Lower leg skin (tissue), 3 donors: ENCODE measurements around the gene EYS.

ENCODE experiments used
- POLR2A ChIP-seq, 2 donors: fragments of 450-650 bp; IDR thresholded peaks; one replicate each; pipeline ENCODE4 v1.6.1; 2016 to 2017; ENCODE audit warnings: antibody characterized with exemption in 2 of 2, mild to moderate bottlenecking in 1 of 2, moderate library complexity in 1 of 2
- TF ChIP-seq, protein P1 (sequence below), 3 donors: fragments of 450-650 bp; IDR thresholded peaks; one replicate each; pipeline ENCODE4 v1.5.1; 2016; ENCODE audit warnings: antibody characterized with exemption in 3 of 3, mild to moderate bottlenecking in 3 of 3, moderate library complexity in 2 of 3

GRCh38 chr6:64290867-64291266 is 1416.2 kb downstream of the EYS start:
- TF ChIP-seq POLR2A (IDR thresholded peaks at IDR 0.05), result no peak
- TF ChIP-seq, protein P1, sequence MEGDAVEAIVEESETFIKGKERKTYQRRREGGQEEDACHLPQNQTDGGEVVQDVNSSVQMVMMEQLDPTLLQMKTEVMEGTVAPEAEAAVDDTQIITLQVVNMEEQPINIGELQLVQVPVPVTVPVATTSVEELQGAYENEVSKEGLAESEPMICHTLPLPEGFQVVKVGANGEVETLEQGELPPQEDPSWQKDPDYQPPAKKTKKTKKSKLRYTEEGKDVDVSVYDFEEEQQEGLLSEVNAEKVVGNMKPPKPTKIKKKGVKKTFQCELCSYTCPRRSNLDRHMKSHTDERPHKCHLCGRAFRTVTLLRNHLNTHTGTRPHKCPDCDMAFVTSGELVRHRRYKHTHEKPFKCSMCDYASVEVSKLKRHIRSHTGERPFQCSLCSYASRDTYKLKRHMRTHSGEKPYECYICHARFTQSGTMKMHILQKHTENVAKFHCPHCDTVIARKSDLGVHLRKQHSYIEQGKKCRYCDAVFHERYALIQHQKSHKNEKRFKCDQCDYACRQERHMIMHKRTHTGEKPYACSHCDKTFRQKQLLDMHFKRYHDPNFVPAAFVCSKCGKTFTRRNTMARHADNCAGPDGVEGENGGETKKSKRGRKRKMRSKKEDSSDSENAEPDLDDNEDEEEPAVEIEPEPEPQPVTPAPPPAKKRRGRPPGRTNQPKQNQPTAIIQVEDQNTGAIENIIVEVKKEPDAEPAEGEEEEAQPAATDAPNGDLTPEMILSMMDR (IDR thresholded peaks at IDR 0.05), result no peak
